HG03565 (cell line): ENCODE results near the gene FRY.
A peak's percentile ranks its signal among the peaks of the same experiment; 100 is the strongest.

Experiments
- ATAC-seq: cut with Tn5 transposase; IDR thresholded peaks from one replicate; pipeline ENCODE4 v1.9.1; 2021; ENCODE audit warnings: mild to moderate bottlenecking, moderate library complexity; ENCODE audit not compliant: unreplicated experiment

Gene FRY

DNA sequence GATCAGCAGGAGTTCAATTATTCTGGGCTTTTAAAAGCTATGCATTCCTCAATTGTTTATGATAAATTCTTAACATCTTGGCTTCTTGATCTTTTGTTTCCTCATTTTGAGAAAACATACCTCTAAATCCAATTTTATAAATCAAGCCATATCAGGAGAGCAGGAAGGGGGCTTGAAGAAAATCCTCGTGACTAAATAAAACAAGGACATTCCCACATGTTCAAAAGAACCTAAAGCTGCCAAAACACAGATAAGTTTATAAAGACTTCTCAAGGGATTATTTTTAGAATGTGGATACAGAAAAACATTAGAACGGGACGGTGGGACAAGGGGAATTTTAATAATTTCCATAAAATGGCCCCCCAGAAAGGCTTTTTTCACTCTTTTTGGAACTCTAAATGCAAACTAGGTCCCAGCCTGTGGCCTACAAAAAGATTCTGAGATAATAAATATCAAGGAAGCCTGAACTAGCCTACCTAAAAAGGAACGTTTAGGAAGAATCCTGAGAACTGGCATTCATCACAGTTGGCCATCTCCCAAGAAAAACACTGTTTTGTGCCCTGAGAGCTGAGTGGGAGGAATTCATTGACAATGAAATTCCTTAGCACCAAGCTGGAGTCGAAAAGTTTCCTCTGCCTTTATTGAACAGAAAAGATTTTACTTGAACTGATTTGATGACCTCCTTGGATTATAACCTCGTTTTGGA is 253.5 kb downstream of the FRY start:
- ATAC-seq: no peak

DNA sequence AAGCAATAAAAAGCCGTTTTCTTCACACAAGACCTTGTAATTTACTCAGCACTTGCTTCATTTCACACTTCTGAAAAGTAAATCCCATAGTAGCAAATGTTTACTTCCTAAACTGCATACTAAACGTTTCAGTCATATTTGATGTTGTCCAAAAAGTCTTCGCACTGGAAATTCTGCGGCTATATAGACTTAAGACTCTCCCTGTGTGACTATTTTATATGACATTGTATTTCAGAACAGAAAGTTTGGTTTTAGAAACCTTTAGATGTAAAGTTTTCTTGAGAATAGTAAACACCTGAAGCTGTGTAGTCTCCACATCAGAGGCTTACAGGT is 254.0 kb downstream of the FRY start:
- ATAC-seq: no peak

DNA sequence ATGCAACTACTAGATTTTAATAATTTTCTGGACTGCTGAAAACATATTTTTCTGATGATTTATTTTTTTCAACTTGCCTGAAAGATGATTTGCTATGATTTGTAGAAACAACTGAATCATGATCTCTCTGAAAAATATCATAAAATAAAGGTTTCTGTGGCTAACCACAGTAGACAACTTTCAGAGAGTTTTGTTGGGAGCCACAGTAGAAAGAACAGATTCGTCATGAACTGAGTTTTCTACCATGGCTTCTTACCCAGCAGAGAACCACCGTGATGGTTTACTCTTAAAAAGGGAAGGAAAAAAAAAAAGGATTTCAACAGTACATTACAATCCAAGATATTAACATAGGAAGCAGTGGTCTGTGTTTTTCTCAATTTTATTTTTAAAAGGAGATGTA is 265.6 kb downstream of the FRY start:
- no peak for ATAC-seq

DNA sequence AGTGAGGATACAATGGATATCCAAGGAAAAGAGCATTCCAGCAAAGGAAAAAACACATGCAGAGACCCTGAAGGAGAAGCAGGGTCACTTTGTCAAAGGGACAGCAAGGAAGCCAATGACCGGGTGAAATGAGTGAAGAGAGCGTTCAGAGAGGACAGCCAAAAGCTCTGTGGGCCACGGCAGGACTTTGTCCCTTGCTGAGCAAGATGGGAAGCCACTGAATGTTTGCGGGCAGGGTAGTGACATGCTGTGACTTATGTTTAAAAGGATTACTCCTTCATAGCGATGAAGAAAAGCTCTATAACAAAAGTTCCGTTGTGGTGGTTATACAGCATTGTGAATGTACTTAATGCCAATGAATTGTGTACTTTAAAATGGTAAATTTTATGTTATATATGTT is 267.1 kb downstream of the FRY start:
- no peak for ATAC-seq

DNA sequence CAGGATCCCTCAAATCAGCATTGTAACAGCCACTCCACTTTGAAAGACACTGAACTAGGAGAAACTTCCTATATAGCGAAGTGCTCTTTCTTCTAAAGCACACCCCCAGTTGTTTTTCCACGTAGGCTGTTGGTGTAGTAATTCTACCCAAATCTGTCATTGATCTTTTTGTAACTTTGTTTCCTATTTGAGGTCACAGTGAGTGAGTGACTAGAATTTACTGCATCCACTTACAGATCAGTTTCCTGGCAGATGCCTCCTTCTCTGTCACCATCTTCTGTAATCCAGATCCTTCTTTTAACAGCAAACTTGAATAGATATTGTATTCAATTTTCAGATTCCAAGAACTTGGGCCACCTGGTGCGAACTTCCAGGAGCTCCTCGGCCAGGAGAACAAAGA is 268.3 kb downstream of the FRY start:
- ATAC-seq: no peak

DNA sequence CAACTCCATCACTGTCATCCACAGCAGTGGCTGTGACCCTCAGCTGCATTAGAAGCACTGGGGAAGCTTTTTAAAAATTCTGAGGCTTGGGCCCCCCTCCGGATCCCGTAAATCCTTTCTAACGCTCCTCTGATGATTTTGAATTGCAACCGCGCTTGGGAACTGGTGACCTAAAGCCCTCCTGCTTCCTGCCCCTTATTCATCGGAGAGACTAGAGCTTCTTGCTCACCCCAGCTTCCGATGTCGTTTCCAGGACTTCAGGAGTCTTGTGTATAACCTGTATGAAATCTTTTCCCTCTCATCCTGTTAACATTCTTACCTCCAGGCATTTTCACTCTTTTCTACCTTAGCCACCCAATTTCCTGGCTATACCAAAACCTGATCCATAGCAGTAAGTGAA is 268.8 kb downstream of the FRY start:
- no peak for ATAC-seq

DNA sequence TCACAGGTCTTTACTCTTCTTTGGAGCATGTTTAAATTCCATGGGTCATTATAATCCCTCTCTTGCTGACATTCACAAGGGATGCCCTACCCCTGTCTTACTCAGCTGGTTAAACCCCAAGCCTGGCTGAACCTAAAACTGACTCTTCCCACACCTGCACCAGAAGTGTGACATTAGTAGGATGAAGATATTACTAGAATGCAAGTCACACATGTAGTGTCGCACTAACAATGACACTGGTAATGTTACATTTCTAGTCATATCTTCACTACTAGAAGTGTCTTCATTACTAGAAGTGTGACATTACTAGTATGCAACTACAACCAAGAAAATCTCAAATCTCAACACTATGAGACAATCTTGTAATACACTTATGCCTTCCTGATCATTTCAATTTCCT is 269.3 kb downstream of the FRY start:
- ATAC-seq: no peak

DNA sequence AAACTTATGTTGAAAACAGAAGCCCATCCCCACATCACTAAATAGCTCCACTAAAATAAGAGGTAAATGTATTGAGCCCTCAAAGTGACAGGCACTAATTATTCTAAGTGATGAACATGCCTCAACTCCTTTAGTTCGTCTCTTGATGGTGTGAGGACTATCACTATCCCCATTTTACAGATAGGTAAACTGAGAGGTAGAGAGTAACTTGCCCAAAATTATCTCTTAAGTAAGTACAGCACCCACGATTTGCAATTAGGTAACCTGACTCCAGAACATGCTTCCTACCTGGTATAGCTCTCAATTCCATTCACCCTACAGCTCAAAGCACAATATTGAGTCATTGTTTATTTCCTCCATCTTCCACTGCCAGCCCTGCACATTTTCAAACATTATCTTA is 270.9 kb downstream of the FRY start:
- no peak for ATAC-seq

DNA sequence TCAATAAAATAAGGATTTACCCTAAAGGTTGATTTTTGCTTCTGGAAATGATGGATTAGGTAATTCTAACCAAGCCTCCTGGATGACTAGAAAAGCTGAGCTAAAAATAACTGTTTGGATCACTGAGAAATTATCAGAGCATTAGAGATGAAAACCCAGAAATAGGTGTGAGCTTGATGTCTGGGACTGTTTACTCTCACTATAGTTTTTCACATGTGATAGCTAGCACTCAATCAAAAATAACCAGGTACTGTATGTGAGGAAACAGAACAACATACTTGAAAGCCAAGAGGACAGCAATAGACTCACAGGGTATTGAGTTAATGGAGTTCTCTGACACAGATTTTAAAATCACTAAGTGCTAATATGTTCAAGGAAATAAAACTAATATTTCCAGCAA is 274.1 kb downstream of the FRY start:
- no peak for ATAC-seq

DNA sequence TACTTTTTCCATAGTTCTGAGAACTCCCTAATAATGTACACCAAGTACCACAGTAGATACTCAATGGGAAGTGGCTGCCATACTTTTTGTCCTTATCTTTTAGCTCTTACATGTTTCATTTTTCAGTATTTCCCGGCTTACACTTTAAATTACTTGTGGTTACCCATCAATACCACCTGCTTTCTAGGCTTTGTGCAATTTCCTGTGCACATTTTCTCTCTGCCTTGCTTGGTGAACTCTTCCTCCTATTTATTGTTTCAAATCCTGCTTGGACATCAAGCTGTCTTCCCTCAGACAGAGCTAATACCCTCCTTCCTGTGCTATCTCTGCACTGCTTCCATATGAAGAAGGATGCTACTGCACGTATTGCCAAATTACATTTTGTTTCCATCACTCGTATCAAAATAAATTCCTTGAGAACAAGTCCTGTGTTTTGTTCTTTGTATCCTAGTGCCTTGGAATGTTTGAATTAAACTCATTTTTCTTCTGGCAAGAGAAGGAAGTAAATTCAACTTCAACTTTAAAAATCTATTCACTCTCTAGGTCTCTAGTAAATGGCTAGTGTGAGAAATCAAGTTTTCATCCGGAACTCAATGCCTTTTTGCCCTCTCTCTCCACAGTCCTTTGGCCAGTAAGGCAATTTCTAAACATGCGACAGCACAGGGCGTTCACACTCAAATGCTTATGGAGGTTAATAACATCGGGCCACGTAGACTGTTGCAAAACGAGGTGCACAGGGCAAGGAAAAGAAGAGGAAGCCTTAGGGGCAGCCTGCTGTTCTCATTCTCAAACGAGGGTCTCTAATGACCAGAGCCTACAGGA is 277.9 kb downstream of the FRY start:
- ATAC-seq: no peak

DNA sequence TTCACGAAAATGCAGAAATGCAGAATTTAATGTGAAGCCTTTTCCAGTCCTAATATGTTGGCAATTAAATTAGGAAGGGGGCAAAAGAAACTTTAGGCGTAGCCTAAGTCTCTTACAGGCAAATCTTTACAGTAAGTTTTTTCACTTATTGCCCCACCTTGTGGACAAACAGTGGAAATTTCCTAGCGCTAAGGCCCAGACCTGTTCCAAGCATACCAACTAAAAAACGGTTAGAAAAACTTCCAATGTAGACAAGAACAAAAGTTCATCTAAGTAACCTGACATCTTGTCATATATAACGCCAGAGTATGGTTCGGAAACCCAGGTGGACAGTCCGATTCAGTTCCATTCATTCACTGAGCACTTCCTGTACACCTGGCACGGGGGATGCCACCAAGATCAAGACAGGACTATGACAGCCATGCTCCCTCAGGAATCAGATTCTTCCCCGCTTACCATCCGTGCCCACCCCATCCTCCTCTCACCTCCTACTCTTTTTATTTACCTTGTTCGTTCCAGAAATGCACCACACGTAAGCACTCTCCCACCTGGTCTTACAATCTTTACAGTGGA is 278.6 kb downstream of the FRY start:
- peak; percentile 59 for ATAC-seq

DNA sequence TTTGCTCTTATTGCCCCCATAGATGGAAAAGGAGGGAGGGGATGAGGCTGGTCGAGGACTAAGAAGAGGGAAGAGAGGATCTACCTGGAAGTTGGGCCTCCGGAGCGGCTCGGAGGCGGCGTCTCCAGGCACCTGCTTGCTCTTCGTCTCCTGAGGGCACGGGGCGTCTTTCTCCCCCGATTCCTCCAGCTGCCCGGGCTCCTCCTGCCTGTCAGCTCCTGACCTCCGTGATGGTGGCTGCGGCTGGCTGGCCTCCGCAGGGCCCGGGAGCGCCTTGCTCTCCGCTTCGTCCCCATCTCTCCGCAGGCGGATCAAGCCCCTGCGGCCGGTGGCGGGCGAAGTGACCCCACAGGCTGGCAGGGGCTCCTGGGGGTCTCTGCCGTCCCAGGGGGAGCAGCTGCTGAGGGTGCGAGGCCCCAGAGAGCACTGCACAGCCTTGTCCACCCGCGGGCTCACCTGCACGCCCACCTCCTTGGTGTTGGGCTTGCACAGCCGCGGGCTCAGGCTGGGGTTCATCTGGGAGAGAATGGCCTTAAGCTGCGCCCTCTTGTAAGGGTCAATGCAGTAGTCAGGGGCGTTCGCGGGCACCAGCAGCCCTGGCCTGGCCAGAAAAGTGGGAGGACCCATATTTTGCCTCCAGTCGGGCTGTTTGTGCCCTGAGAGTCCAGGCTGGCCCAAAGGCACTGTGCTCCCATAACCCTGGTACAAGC is 279.8 kb downstream of the FRY start:
- no peak for ATAC-seq

DNA sequence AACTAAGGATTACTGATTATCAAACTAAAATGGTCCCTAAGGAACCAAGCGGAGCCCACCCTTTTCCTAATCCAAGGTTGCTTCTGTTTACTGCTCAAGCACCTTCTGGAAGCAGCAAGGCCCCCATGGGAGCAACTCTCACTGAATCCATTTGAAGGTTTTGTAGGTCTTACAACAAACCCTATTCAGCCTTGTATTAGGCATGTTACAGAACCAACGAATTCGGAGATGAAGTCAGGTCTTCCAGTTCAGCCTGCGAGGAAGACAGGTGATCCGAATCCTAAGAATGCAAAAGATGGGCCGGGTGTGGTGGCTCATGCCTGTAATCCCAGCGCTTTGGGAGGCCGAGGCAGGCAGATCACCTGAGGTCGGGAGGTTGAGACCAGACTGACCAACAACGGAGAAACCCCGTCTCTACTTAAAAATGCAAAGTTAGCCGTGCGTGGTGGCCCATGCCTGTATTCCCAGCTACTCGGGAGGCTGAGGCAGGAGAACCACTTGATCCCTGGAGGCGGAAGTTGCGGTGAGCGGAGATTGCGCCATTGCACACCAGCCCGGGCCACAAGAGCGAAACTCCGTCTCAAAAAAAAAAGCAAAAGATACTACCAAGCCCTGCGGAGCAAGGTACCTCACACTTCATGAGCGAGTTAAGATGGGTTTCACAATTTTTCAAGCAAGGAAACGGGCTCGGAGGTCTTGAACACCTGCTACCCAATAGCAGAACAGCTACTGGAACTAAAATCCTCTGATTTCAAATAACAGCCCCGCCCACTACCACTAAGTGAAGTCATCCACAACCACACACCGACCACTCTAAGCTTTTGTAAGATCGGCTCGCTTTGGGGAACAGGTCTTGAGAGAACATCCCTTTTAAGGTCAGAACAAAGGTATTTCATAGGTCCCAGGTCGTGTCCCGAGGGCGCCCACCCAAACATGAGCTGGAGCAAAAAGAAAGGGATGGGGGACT is 283.0 kb downstream of the FRY start:
- ATAC-seq: peak; percentile 12

DNA sequence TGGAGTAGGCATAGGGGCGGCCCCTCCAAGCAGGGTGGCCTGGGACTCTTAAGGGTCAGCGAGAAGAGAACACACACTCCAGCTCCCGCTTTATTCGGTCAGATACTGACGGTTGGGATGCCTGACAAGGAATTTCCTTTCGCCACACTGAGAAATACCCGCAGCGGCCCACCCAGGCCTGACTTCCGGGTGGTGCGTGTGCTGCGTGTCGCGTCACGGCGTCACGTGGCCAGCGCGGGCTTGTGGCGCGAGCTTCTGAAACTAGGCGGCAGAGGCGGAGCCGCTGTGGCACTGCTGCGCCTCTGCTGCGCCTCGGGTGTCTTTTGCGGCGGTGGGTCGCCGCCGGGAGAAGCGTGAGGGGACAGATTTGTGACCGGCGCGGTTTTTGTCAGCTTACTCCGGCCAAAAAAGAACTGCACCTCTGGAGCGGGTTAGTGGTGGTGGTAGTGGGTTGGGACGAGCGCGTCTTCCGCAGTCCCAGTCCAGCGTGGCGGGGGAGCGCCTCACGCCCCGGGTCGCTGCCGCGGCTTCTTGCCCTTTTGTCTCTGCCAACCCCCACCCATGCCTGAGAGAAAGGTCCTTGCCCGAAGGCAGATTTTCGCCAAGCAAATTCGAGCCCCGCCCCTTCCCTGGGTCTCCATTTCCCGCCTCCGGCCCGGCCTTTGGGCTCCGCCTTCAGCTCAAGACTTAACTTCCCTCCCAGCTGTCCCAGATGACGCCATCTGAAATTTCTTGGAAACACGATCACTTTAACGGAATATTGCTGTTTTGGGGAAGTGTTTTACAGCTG is 283.9 kb downstream of the FRY start, which contains the start of the genes BRCA2 and ZAR1L:
Gene BRCA2 (plus strand): TSS at position 271 of the 790 bp plus-strand sequence. CDS start 953 bp downstream, outside the sequence.
Gene ZAR1L (minus strand): TSS at position 126 of the 790 bp plus-strand sequence. CDS start 3,438 bp downstream, outside the sequence.
- peak; percentile 88 for ATAC-seq

DNA sequence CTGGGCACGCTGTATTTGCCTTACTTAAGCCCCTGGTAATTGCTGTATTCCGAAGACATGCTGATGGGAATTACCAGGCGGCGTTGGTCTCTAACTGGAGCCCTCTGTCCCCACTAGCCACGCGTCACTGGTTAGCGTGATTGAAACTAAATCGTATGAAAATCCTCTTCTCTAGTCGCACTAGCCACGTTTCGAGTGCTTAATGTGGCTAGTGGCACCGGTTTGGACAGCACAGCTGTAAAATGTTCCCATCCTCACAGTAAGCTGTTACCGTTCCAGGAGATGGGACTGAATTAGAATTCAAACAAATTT is 284.4 kb downstream of the FRY start:
- ATAC-seq: peak; percentile 44

DNA sequence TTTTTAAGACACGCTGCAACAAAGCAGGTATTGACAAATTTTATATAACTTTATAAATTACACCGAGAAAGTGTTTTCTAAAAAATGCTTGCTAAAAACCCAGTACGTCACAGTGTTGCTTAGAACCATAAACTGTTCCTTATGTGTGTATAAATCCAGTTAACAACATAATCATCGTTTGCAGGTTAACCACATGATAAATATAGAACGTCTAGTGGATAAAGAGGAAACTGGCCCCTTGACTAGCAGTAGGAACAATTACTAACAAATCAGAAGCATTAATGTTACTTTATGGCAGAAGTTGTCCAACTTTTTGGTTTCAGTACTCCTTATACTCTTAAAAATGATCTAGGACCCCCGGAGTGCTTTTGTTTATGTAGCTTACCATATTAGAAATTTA is 284.9 kb downstream of the FRY start:
- no peak for ATAC-seq

DNA sequence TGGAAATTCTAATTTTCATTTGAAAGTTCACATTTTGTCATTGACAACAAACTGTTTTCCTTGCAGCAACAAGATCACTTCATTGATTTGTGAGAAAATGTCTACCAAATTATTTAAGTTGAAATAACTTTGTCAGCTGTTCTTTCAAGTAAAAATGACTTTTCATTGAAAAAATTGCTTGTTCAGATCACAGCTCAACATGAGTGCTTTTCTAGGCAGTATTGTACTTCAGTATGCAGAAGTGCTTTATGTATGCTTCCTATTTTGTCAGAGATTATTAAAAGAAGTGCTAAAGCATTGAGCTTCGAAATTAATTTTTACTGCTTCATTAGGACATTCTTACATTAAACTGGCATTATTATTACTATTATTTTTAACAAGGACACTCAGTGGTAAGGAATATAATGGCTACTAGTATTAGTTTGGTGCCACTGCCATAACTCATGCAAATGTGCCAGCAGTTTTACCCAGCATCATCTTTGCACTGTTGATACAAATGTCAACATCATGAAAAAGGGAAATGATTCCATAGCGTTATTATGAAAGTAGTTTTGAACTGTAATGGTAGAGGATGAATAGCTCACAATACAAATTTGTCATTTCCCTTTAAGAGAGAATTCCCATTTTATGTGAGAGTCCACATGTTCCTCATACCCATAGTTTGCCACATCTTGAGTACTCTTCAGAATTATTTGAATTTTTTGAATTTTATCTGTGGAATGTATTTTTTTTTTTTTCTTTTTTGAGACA is 286.3 kb downstream of the FRY start:
- no peak for ATAC-seq

DNA sequence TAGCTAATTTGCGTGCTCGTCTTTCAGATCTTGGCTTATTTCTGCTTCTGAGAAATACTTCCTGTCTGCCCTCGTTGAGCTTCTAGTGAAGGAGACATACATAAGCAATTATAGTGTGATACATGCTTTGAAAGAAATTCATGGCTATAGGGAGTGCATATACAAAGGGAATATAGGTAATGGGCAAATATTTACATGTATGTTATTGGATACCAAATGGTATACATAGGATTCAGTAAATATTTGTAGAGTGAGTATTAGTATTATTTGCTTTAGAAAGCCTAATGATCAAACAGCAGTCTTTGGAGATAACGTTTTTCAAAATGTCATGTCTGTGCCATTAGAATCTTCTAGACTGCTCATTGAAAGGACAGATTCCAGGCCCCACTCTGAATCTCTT is 289.0 kb downstream of the FRY start:
- ATAC-seq: no peak

DNA sequence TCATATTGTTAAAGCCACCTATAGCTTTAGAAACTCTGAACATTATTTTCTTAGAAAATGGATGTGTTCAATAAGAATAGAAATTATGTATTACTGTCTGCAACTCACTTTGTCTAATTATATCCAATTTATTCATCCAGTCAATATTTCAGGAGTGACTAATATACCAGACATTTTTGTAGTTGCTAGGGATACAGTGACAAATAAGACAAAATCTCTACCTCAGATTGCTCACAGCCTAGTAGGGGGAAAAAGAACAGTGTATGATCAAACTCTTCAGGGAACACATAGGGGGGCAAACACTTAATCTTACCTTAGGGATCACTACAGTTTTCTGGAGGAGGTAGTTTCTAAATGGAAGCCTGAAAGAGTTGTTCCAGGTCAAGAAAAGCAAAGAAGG is 292.3 kb downstream of the FRY start:
- no peak for ATAC-seq
